Kidney epithelial cell (primary cell): Measurements from ENCODE around the gene SNTG2. TPM values are rescaled to one million over a fixed set of nuclear protein-coding genes. Genes with fewer than 3 reads are reported as not detected.

Experiments used
- DNase-seq: peaks from one replicate; pipeline ENCODE4 v3.0.0-alpha.2; 2010; ENCODE audit warnings: low read depth
- H3K27me3 ChIP-seq: 2 replicates; pipeline ENCODE4 v1.6.0; 2011; ENCODE audit warnings: low read length; ENCODE audit not compliant: control insufficient read depth, insufficient read depth
- H3K36me3 ChIP-seq: 2 replicates; pipeline ENCODE4 v1.5.1; 2011; ENCODE audit warnings: low read length; ENCODE audit not compliant: control insufficient read depth, insufficient read depth
- H3K4me3 ChIP-seq: 2 replicates; pipeline ENCODE4 v1.5.1; 2011; ENCODE audit warnings: low read depth, mild to moderate bottlenecking, control low read depth, low read length
- total RNA-seq: library from RNA; depleted of rRNA; stranded (reverse); fragments of >200 nt; gene quantifications from 2 replicates; pipeline ENCODE4 v1.2.3, GENCODE V29; 2015
- TF ChIP-seq, protein P1 (sequence below): IDR thresholded peaks from 2 replicates; pipeline ENCODE4 v1.5.1; 2011; ENCODE audit warnings: mild to moderate bottlenecking, moderate library complexity, low read length, control low read depth, inconsistent platforms; ENCODE audit not compliant: insufficient read depth, poor library complexity, severe bottlenecking

The SNTG2 gene
- total RNA-seq, 1 donor from 2014 or later: 0.38 TPM

GRCh38 chr2:1266351-1266750 lies 315.7 kb downstream of the SNTG2 start:
- Histone ChIP-seq H3K27me3 (no peaks in the 10 kb centered on the region), H3K4me3 (no peak overlapping the region), H3K36me3 (no peaks in the 10 kb centered on the region)
- no peak for DNase-seq
- TF ChIP-seq, protein P1, sequence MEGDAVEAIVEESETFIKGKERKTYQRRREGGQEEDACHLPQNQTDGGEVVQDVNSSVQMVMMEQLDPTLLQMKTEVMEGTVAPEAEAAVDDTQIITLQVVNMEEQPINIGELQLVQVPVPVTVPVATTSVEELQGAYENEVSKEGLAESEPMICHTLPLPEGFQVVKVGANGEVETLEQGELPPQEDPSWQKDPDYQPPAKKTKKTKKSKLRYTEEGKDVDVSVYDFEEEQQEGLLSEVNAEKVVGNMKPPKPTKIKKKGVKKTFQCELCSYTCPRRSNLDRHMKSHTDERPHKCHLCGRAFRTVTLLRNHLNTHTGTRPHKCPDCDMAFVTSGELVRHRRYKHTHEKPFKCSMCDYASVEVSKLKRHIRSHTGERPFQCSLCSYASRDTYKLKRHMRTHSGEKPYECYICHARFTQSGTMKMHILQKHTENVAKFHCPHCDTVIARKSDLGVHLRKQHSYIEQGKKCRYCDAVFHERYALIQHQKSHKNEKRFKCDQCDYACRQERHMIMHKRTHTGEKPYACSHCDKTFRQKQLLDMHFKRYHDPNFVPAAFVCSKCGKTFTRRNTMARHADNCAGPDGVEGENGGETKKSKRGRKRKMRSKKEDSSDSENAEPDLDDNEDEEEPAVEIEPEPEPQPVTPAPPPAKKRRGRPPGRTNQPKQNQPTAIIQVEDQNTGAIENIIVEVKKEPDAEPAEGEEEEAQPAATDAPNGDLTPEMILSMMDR: no peak

DNA sequence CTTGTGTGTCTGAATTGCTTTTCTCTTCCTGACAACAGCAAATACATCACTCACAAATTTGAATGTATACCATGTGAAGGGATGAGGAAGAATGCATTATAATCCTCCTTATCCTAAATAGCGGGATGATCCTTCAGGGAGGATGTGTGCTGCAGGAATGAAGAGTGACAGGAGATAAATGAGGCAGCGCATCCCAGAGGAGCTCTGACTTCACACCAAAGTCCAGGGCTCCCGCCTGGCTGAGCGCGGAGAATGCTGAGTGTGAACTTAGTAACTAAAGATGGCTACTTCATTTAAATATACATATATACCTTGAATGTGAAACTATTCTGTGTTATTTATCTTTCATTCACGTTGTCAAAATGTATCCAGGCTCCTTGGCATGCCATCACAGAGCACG lies 317.4 kb downstream of the SNTG2 start:
- TF ChIP-seq, protein P1: no peak
- no peaks in the 10 kb centered on the region for H3K27me3 ChIP-seq
- DNase-seq: no peak

GRCh38 chr2:1269812-1270211 lies 319.2 kb downstream of the SNTG2 start:
- H3K27me3 ChIP-seq: no peaks in the 10 kb centered on the region
- no peak for DNase-seq
- TF ChIP-seq, protein P1: no peak

More for the DNA sequence above, 317.4 kb downstream of the SNTG2 start:
- H3K36me3 ChIP-seq: no peaks in the 10 kb centered on the region
- no peak overlapping the region for H3K4me3 ChIP-seq

GRCh38 chr2:1272835-1273234 lies 322.2 kb downstream of the SNTG2 start:
- Histone ChIP-seq H3K27me3 (no peaks in the 10 kb centered on the region), H3K36me3 (no peaks in the 10 kb centered on the region), H3K4me3 (no peak overlapping the region)
- DNase-seq: no peak
- TF ChIP-seq, protein P1: no peak

More at GRCh38 chr2:1269812-1270211, 319.2 kb downstream of the SNTG2 start:
- H3K4me3 ChIP-seq: no peak overlapping the region
- no peaks in the 10 kb centered on the region for H3K36me3 ChIP-seq

DNA sequence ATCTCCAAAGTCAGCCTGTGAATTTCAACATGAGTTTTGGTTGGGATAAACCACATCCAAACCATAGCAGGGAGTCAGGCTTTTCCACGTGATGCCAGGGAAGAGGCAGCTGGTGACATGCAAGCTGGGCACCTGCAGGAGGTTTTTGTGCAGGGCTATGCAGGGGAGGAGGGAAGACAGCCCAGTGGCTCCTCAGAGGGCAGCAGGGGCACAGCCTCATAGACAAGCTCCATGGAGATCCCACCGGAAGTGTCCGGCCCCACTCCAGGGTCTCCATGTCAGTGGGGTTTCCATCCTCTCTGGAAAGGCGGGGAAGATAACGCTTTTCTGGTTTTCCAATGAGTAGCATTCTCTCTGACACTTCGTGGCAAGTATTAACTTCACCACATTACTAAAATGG lies 327.0 kb downstream of the SNTG2 start:
- H3K4me3 ChIP-seq: no peak overlapping the region
- H3K36me3 ChIP-seq: no peaks in the 10 kb centered on the region
- DNase-seq: no peak
- TF ChIP-seq, protein P1: no peak
- no peaks in the 10 kb centered on the region for H3K27me3 ChIP-seq

GRCh38 chr2:1278125-1278524 lies 327.5 kb downstream of the SNTG2 start:
- H3K4me3 ChIP-seq: no peak overlapping the region
- no peaks in the 10 kb centered on the region for H3K36me3 ChIP-seq
- DNase-seq: no peak
- no peaks in the 10 kb centered on the region for H3K27me3 ChIP-seq
- TF ChIP-seq, protein P1: no peak
